Measurements from ENCODE around the gene AKAP11. TPM values are rescaled to one million over a fixed set of nuclear protein-coding genes. Genes with fewer than 3 reads are reported as not detected.

The AKAP11 gene
- total and polyA plus RNA-seq, 9 of the 15 experiments (the other 6 are each of a cell fraction or from before 2014, with no cell fraction given): 2.2 to 31.3 (median 10.9) TPM

- TF ChIP-seq ZNF318 (IDR thresholded peaks at IDR 0.05; ENCODE audit: borderline replicate concordance in 1 of 2, low read depth in 1 of 2): no peak
These were observed 38.2 kb upstream of the AKAP11 start (continued) for GRCh38 chr13:42233726-42234125.

DNA sequence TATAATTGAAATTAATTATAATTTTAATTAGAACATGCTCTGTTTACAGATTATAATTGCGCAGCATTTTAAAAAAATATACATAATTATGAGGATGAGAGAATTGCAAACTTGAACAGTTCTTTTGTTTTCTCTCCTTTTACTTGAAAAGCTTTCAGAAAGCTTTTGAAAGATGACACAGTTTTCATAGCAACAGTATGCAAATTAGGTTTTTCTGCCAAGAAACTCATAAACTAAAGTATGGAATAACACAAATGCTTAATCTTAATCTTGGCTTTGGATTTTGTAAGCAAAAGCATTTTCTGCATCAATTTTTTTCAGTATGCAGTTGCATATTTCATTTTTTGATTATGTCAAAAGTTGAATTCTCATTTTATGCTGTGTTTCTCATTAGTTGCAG lies 32.8 kb upstream of the AKAP11 start:
- no peaks in the 10 kb centered on the region for H3K36me3 ChIP-seq (ENCODE audit: control insufficient read depth, insufficient read depth, low read length)
- H3K27ac ChIP-seq (ENCODE audit: extremely low read depth, low read depth, low read length): no peak overlapping the region
- ChIA-PET POLR2A (no interaction called here), CTCF (ENCODE audit: low intra/inter-chr PET ratio) (no interaction called here)
- BruUV-seq (replicated peaks): no TSS peak
- H2AFZ ChIP-seq (ENCODE audit: low read depth, low read length): no peak overlapping the region
- intact Hi-C loops (cut with micrococcal nuclease) (no loop called here), in situ Hi-C loops (cut with MboI) (no loop called here)
- H3K4me3 ChIP-seq: no peak overlapping the region
- ATAC-seq: no peak
- DNase-seq (ENCODE audit: extremely low read depth in 1 of 4, low spot score in 3 of 4): no peak
- WGBS (ENCODE audit: insufficient coverage, low coverage, missing lambda C conversion rate): 100% methylated on average over 1 of the region's 1 CpG
- H3K9ac ChIP-seq (ENCODE audit: insufficient read depth in 1 of 2, low read depth in 2 of 2, low read length in 2 of 2): no peak overlapping the region
- no peak for FAIRE-seq
- no peaks in the 10 kb centered on the region for H3K9me1 ChIP-seq (ENCODE audit: control insufficient read depth, insufficient read depth, low read length)
- no peaks in the 10 kb centered on the region for H3K9me3 ChIP-seq (replicated peaks; ENCODE audit: control insufficient read depth, insufficient read depth, low read depth, low read length)
- H3K79me2 ChIP-seq (ENCODE audit: control insufficient read depth, insufficient read depth, low read length): no peaks in the 10 kb centered on the region
- H3K4me2 ChIP-seq (ENCODE audit: insufficient read depth, low read length): no peak overlapping the region
- H4K20me1 ChIP-seq (replicated peaks; ENCODE audit: control insufficient read depth, insufficient read depth, low read length): no peaks in the 10 kb centered on the region
- H3K4me1 ChIP-seq (replicated peaks in 1 of 2; ENCODE audit: control insufficient read depth in 2 of 2, insufficient read depth in 2 of 2, low read length in 2 of 2): no peaks in the 10 kb centered on the region
- H3K27me3 ChIP-seq (ENCODE audit: control insufficient read depth in 2 of 2, insufficient read depth in 2 of 2, low read length in 2 of 2): no peaks in the 10 kb centered on the region
- TF ChIP-seq EZH2 (IDR thresholded peaks at IDR 0.05; ENCODE audit: borderline replicate concordance, low read depth, low read length): no peak
- TF ChIP-seq, protein P1, sequence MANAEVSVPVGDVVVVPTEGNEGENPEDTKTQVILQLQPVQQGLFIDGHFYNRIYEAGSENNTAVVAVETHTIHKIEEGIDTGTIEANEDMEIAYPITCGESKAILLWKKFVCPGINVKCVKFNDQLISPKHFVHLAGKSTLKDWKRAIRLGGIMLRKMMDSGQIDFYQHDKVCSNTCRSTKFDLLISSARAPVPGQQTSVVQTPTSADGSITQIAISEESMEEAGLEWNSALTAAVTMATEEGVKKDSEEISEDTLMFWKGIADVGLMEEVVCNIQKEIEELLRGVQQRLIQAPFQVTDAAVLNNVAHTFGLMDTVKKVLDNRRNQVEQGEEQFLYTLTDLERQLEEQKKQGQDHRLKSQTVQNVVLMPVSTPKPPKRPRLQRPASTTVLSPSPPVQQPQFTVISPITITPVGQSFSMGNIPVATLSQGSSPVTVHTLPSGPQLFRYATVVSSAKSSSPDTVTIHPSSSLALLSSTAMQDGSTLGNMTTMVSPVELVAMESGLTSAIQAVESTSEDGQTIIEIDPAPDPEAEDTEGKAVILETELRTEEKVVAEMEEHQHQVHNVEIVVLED (CRISPR knock-in tag; IDR thresholded peaks at IDR 0.05): no peak
- no peak for TF ChIP-seq KLF1 (tag; IDR thresholded peaks at IDR 0.05)
- no peak for TF ChIP-seq SMARCA4 (IDR thresholded peaks at IDR 0.05)
- TF ChIP-seq, protein P2, sequence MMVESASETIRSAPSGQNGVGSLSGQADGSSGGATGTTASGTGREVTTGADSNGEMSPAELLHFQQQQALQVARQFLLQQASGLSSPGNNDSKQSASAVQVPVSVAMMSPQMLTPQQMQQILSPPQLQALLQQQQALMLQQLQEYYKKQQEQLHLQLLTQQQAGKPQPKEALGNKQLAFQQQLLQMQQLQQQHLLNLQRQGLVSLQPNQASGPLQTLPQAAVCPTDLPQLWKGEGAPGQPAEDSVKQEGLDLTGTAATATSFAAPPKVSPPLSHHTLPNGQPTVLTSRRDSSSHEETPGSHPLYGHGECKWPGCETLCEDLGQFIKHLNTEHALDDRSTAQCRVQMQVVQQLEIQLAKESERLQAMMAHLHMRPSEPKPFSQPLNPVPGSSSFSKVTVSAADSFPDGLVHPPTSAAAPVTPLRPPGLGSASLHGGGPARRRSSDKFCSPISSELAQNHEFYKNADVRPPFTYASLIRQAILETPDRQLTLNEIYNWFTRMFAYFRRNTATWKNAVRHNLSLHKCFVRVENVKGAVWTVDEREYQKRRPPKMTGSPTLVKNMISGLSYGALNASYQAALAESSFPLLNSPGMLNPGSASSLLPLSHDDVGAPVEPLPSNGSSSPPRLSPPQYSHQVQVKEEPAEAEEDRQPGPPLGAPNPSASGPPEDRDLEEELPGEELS (CRISPR knock-in tag; IDR thresholded peaks at IDR 0.05; ENCODE audit: borderline replicate concordance): no peak
- TF ChIP-seq ZNF79 (CRISPR knock-in tag; IDR thresholded peaks at IDR 0.05; ENCODE audit: low read depth): no peak

Measured in K562 (cell line).